GM19351 (cell line): ENCODE measurements around the gene C1QTNF3.

ENCODE experiments used
- ATAC-seq: cut with Tn5 transposase; IDR thresholded peaks from one replicate; pipeline ENCODE4 v1.9.1; 2021; ENCODE audit warnings: mild to moderate bottlenecking, moderate library complexity; ENCODE audit not compliant: unreplicated experiment

The C1QTNF3 gene

DNA sequence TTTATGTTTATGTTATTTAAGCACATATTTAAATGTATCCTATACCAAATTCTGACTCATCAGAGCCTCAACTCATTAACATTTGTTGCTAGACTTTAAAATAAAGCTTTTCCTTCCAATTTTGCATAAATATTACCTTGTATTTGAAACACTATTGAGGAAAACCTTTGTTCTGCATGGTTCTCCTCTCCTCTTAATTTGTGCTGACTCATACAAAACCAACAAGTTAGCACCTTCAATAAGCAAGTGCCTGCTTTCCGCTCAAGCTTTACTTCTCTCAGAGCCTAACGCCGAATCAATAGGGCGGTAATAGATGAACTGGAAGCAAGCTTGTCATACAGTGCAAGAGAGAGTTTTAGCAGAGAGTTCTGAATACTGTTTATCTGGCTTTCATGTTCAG, 43.0 kb downstream of the C1QTNF3 start:
- no peak for ATAC-seq

DNA sequence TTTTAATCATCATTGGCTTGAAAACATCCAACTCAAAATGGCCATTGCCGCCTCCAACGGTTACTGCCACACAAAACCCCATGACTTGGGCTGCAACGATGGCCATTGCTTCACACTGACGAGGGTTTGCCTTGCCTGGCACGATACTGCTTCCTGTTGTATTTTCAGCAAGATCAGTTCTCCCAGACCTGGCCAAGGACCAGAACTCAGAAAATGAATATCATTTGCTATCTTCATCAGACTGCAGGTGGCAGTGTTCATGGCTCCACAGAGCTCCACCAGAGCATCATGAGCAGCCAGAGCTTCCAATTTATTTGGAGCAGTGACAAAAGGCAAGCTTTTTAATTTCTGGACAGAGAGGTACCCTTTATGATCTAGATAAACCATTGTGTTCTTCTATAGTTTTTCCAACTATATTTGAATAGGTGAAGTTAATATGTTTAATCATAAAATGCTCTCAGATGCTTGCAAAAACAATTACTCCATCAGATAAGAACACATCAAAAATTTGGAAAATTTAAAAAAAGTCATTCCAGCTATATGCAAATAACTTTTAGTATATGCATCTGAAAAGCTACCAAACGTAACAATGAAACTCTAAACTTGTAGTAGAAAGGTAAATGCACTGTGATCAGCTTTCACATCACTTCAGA, 45.6 kb downstream of the C1QTNF3 start:
- peak; percentile 79 for ATAC-seq

DNA sequence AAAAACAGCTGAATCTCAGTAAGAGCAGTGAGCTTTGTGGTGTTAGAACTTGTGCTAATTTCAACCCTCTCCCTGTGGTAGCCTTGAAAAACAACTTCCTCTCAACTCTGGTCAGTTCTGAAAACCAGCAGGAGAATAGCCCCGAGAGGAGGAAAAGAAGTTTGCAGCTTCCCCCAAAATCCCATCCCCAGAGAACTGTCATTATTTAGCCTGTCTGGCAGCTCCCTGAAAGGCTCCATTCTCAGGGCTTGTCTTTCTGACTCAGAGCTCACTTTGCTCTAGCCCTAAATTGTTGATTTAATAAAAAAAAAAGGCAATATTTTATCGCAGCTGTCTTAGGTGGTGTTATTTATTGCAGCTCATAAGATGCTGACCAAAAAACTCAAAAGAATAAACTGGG, 47.1 kb downstream of the C1QTNF3 start:
- ATAC-seq: no peak

DNA sequence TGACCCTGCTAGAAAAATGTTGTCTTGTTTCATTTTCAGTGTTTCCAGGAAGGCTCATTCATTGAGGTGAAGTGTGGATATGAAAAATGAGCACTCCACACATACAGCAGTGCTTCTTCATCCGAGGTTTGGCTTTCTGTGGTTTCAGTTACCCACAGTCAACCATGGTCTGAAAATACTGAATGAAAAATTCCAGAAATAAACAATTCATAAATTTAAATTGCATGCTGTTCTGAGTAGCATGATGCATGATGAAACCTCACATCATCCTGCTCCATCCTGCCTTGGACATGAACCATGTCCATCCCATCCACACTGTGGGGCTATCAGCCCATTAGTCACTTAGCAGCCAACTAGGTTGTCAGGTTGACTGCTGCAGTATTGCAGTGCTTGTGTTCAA, 48.2 kb downstream of the C1QTNF3 start:
- ATAC-seq: no peak

DNA sequence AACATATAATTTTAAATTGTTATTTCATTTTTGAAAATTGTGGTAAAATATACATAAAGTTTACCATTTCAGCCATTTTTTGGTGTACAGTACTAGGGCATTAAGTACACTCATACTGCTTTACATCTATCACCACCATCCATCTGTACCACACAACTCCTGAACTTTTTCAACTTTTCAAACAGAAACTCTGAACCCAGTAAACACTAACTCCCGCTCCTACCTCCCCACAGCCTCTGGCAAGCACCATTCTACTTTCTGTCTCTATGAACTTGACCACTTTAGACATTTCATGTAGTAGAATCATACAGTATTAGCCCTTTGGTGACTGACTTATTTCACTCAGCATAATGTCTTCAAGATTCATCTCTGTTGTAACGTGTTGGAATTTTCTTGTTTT, 50.1 kb downstream of the C1QTNF3 start:
- no peak for ATAC-seq

DNA sequence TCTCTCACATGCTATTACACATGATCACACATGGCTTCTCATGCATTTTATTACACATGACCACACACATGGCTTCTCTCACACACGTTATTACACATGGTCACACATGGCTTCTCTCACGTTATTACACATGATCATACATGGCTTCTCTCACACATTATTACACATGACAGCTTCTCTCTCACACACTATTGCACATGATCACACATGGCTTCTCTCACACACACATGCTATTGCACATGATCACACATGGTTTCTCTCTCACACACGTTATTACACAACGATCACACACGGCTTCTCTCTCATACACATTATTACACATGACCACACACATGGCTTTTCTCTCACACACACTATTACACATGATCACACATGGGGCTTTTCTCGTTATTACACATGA, 57.6 kb downstream of the C1QTNF3 start:
- ATAC-seq: no peak

DNA sequence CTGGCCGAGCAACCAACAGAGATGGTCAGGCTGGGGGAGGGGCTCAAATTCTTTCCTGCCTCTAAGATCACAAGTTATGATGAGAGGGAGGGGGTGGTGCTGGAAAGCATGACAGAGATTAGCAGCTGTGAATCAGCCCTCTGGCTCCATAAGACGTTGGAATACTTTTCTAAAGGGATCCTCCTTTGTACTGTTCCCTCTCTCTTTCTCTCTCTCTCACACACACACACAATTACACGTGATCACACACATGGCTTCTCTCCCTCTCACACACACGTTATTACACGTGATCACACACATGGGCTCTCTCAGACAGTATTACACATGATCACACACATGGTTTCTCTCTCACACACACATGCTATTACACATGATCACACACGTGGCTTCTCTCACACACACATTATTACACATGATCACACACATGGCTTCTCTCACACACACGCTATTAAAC, 58.3 kb downstream of the C1QTNF3 start, which contains the start of gene SLC45A2:
TSS of gene SLC45A2 (minus strand) at position 23 of the 454 bp plus-strand sequence. CDS start 110 bp downstream, outside the sequence.
- ATAC-seq: no peak

DNA sequence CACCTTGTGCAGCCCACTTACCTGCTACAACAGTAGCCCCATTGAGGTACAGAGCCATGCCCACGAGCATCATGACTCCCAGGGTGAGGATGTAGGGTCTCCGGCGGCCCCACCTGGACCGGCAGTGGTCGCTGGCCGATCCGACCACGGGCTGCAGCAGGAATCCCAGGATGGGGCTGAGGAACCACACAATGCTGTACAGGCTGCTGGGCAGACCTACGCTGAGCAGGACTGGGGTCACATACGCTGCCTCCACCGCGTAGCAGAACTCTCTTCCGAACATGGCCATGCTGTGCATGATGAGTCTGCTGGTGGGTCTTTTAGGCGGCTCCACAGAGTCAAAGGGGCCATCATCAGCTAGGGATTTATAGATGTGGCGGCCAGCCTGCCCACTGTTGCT, 58.8 kb downstream of the C1QTNF3 start:
- no peak for ATAC-seq

DNA sequence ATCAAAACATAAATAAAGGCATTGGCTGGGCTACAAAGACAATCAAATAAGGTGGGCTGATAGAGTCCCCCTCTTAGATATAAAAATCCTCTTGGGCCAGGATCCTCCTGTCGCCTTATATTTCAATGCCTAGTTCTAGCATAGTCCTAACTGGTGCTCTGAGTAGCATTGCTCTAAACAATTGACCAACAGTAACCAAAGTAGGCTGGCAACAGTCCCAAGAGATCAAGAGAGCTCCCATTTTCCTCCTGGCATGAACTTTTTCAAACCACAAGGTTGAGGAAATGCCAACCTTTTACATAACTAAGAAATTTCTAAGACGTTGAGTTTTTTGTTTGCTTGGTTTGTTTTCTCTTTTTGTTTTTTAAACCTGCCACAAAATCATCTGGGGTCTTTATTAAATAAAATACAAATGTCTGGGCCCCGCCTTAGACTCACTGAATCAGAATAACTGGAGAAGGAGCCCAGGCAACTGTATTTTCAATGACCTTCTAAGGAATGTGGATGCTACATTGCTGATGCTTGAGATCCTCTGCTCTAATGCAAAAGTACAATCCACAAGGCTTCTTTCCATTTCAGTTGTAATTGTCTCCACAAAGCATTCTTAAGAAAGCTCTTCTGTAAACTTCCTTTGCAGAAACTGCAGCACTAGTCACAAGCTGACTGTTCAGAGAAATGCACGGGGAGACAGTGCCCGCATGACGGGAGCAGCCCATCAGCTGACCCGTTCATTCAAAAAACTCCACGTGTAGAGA, 61.4 kb downstream of the C1QTNF3 start:
- ATAC-seq: no peak

DNA sequence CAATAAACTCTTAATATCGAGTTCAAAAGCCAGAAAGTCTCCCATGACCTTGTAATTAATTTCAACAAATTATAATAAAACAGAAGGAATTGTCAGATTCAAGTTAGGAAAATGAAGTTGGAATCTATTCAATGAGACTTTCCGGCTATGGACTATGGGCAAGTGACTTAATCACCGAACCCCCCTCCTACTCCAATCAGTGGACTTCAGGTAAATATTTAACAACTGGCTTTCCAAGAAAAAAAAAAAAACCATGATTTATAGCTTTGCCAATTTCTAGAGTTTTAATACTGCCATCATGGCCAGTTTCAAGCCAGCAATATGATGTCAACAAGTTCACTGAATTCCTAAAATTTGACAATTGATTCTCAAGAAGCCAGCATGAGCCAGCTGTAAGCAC, 63.0 kb downstream of the C1QTNF3 start:
- no peak for ATAC-seq

DNA sequence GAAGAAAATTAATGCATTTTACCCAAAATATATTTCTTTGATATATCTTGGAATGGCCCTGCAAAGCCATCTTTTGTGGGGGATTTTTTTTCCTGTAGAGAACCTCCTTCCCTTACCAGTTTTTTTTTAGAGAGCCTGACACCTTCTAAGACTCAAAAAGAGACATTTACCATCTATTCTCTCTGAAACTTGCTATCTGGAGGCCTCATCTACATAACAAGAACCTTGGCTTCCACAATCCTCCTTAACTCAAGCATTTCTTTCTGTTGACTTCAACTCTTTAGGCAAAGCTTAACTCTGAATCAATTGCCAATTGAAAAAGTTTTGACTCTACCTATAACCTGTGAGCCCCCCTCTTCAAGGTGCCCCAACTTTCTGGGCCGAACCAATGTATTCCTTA, 64.7 kb downstream of the C1QTNF3 start:
- ATAC-seq: no peak

DNA sequence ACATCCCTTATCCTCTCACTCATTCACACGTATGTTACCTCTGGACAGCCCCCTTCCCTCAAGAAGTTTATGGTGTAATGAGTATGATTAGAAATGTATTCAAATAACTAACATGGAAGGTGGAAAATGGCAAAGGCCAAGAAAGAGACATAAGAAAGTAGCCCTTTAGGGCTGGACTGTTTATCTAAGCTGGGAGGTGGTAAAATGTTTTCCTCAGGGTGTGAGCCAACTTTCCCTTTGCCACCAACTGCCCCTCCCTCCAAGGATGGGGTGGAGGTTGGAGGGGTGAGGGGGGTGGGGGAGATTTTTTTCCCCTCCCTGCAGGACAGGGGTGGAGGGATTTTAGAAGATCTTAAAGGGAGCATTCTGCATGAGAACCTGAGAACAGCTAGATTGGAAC, 66.7 kb downstream of the C1QTNF3 start:
- ATAC-seq: no peak

DNA sequence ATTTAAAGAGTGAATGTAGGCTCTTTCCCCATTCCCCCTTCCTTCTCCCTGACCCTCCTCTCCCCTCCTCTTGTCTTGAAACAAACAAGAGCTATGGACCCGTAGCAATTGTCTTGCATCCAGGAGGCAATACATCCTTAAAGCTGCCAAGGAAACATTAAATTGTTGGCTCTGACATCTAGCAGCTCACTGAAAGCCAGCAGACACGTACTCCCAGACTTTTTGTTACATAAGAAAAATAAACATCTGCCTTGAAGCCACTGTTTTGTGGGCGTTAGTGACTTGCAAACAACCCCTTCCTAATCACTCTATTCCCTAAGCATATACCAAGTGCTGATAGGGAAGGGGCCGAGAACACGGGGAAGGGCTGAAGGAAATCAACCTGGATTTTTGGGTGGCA, 67.2 kb downstream of the C1QTNF3 start:
- ATAC-seq: no peak

DNA sequence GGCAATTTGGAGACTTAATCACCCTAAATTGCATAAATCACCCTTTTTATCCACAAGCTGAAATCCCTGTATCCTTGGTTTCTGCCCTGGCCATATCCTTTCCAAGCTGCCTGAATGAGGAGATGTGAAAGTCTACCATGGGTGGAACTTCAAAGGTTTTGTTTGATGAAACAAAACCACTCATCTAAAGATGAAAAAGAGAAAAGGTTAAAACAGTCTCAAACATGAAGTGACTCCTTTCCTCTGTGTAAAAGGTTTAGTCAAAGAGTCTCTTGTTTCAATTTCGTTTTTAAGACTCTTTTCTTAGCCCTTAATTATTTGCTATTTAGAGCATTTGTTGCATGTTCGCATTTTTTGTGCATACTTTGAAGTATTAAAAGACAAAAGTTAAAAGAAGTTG, 69.7 kb downstream of the C1QTNF3 start:
- no peak for ATAC-seq

DNA sequence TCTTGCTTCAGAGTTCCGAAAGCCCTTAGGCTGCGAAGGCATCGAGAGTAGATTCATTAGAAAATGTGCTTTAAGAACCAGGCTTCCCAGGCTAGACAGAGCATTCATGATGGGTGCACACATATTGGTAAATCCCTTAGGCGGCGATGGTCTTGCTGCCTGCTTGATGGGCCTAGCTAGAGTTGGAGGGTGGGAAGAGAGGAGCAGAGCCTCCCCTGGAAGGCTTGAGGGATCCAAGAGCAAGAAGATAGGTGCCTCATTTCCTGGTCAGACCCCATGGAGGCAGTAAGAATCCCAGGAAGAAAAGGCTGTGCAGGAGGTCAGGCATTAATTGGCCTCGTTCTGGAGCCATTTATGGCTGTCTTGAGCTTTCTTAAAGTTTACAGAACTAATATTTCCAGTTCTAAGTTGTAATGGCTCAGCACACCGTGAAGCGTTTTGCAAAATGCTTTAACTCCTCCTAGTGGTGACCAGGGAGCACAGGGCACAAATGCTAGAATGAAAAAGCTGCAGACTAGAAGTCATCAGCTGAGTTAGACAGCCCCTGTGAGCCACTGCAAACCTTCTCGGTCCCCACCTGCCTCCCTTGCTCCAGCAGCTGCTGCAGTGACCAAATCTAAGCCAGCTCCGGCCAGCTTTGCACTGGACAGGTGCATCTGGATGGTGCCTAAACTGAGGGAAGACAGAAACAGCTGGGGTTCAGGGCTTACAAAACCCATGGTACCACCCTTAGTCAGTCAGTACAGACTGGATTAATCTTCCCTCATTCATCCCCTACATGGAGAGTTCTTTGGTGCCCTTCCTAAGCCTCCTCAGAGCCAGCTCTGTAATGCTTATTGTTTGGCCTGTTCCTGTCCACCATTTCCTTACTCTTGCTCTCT, 73.2 kb downstream of the C1QTNF3 start:
- ATAC-seq: peak; percentile 84

DNA sequence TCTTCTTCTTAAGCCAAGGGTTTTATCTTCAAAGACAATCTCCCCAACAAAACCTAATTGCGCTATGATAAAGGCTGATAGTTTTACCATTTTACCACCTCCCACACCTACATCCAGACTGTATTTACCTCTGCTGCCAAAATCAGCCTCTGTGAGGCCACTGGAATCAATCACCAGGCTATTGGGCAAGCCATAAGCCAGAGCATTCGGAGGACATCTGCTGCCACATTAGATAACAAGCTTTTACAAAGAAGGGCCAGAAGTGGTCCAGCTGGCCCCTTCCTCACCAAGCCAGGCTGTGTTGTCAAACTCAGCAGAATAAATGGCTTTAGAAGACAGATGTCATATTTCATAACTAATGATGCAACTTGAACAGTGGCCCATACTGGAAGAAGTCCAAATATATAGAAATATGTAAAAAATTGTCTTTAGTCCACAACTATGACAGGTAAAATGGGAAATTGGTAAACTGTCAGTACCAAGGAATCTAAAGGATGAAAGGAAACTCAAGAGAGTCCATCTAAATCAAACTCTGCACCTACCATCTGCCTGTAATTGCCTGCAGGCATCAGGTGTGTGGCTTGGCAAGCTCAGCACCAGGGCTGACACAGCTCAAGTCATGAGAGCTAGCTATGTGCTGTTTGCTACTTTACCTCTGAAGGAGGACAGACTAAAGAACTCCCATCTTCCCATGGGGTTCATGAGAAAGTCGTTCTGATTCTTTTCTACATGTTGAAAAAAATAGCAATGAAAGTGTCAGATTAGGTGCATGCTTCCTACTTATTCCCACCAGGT, 74.6 kb downstream of the C1QTNF3 start:
- ATAC-seq: no peak
